WERI-Rb-1 (cell line): Measurements from ENCODE around the gene DFFA.

ENCODE experiments used
- DNase-seq: peaks from one replicate; pipeline ENCODE4 v3.0.0-alpha.2; 2020
- H3K27ac ChIP-seq: fragments of 250-450 bp; sonication (Bioruptor Pico); 2 replicates; pipeline ENCODE4 v1.5.1; 2020; ENCODE audit warnings: mild to moderate bottlenecking, moderate library complexity
- H3K27me3 ChIP-seq: fragments of 250-450 bp; sonication (Bioruptor Pico); 2 replicates; pipeline ENCODE4 v1.5.1; 2021; ENCODE audit warnings: mild to moderate bottlenecking, low read depth, moderate library complexity; ENCODE audit not compliant: insufficient read depth, severe bottlenecking
- H3K36me3 ChIP-seq: fragments of 250-450 bp; sonication (Bioruptor Pico); 2 replicates; pipeline ENCODE4 v1.5.1; 2020; ENCODE audit warnings: mild to moderate bottlenecking, moderate library complexity
- H3K4me3 ChIP-seq: 2 replicates; pipeline ENCODE4 v1.5.1; 2011; ENCODE audit warnings: low read depth, mild to moderate bottlenecking, control low read depth, low read length
- H3K9me3 ChIP-seq: fragments of 250-450 bp; sonication (Bioruptor Pico); 2 replicates; pipeline ENCODE4 v1.5.1; 2021; ENCODE audit warnings: mild to moderate bottlenecking, moderate library complexity; ENCODE audit not compliant: severe bottlenecking
- TF ChIP-seq, protein P1 (sequence below): IDR thresholded peaks from 2 replicates; pipeline ENCODE4 v1.5.1; 2011; ENCODE audit warnings: low read depth, mild to moderate bottlenecking, control low read depth, inconsistent platforms, low read length

Gene DFFA

GRCh38 chr1:10444795-10445397 is 27.4 kb downstream of the DFFA start:
- Histone ChIP-seq H3K4me3 (no peak overlapping the region), H3K9me3 (no peaks in the 10 kb centered on the region), H3K27ac (no peak overlapping the region), H3K27me3 (no peaks in the 10 kb centered on the region), H3K36me3 (peaks cover 21% of the 10 kb centered on the region)
- DNase-seq = no peak
- TF ChIP-seq, protein P1, sequence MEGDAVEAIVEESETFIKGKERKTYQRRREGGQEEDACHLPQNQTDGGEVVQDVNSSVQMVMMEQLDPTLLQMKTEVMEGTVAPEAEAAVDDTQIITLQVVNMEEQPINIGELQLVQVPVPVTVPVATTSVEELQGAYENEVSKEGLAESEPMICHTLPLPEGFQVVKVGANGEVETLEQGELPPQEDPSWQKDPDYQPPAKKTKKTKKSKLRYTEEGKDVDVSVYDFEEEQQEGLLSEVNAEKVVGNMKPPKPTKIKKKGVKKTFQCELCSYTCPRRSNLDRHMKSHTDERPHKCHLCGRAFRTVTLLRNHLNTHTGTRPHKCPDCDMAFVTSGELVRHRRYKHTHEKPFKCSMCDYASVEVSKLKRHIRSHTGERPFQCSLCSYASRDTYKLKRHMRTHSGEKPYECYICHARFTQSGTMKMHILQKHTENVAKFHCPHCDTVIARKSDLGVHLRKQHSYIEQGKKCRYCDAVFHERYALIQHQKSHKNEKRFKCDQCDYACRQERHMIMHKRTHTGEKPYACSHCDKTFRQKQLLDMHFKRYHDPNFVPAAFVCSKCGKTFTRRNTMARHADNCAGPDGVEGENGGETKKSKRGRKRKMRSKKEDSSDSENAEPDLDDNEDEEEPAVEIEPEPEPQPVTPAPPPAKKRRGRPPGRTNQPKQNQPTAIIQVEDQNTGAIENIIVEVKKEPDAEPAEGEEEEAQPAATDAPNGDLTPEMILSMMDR = no peak

DNA sequence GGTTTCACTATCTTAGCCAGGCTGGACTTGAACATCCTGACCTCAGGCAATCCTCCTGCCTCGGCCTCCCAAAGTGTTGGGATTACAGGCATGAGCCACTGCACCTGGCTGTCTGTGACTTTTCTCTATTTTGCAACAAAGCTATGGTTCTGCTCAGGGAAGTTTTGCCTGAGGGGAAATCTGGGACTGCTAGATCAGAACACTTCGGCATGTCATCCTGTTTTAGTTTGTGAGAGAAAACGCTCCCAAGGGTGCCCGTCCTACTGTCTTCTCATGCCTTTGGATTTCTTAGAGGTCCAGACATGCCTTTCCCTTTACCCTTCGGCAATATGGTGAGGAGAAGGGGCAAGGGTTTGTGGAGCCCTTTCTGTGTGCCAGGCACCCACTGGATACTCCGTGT is 28.1 kb downstream of the DFFA start:
- no peak for DNase-seq
- H3K27me3 ChIP-seq = no peaks in the 10 kb centered on the region
- TF ChIP-seq, protein P1 = no peak
- H3K4me3 ChIP-seq = no peak overlapping the region
- no peaks in the 10 kb centered on the region for H3K9me3 ChIP-seq
- H3K27ac ChIP-seq = no peak overlapping the region
- peaks cover 21% of the 10 kb centered on the region for H3K36me3 ChIP-seq

DNA sequence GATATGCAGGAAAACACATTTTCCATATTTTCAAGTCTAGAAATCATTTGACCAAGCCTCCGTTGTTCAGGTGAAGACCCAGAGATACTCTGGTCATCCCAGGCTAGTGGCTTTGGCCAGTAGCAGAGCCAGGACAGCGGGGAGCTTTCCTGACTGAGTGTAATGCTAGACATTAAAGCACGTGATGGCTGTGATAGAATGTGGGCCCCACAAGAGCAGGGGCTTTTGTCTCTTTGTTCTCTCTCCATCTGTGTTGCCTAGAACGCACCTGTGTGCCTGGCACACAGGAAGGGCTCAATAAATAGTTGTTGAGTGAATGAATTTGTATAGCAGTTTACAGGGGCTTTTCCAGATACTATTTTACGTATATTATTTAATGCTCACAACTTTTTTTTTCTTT is 31.5 kb downstream of the DFFA start:
- no peak for DNase-seq
- TF ChIP-seq, protein P1 = no peak

GRCh38 chr1:10440305-10440704 is 32.0 kb downstream of the DFFA start:
- no peak overlapping the region for H3K4me3 ChIP-seq
- H3K9me3 ChIP-seq = no peaks in the 10 kb centered on the region
- peaks cover 22% of the 10 kb centered on the region for H3K36me3 ChIP-seq
- no peak for DNase-seq
- TF ChIP-seq, protein P1 = no peak
- no peak overlapping the region for H3K27ac ChIP-seq
- H3K27me3 ChIP-seq = no peaks in the 10 kb centered on the region

More for the DNA sequence above, 31.5 kb downstream of the DFFA start:
- Histone ChIP-seq H3K27me3 (no peaks in the 10 kb centered on the region), H3K4me3 (no peak overlapping the region), H3K27ac (no peak overlapping the region), H3K36me3 (peaks cover 22% of the 10 kb centered on the region), H3K9me3 (no peaks in the 10 kb centered on the region)

DNA sequence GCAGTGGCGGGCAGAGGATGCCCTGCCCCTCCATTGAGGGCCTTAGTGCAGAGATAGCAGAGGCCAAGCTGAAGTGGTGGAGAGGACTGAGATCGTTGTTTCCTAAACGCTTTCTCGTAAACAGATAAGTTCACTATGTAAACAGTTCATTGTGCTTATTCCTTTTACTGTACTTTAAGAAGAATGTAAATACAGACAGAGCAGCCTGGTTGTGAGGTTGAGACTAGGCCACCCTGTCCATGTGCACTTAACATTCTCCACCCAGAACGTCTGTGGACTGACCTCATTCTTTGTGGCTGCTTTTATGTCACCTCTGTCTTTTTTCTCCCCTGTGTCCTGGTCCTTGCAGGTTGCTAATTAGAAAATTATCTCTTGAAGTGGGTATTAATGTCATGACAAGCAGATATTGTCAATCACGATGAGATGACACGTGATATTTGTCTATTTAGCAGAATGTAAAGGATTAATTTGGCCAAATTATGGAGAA is 33.6 kb downstream of the DFFA start:
- no peak overlapping the region for H3K27ac ChIP-seq
- TF ChIP-seq, protein P1 = no peak
- H3K27me3 ChIP-seq = no peaks in the 10 kb centered on the region
- no peaks in the 10 kb centered on the region for H3K9me3 ChIP-seq
- peaks cover 22% of the 10 kb centered on the region for H3K36me3 ChIP-seq
- no peak for DNase-seq
- H3K4me3 ChIP-seq = no peak overlapping the region

- H3K4me3 ChIP-seq = no peak overlapping the region
- TF ChIP-seq, protein P1 = no peak
- H3K9me3 ChIP-seq = no peaks in the 10 kb centered on the region
- H3K36me3 ChIP-seq = peaks cover 18% of the 10 kb centered on the region
- no peak for DNase-seq
- H3K27ac ChIP-seq = no peak overlapping the region
- no peaks in the 10 kb centered on the region for H3K27me3 ChIP-seq
Measured at GRCh38 chr1:10437052-10437451, 35.3 kb downstream of the DFFA start.
